NCI-H345 (cell line): ENCODE results near the gene USF2.

Experiments used
- DNase-seq: peaks from one replicate; lab custom pipeline; 2025; lab: John Stamatoyannopoulos, UW

USF2 gene

DNA sequence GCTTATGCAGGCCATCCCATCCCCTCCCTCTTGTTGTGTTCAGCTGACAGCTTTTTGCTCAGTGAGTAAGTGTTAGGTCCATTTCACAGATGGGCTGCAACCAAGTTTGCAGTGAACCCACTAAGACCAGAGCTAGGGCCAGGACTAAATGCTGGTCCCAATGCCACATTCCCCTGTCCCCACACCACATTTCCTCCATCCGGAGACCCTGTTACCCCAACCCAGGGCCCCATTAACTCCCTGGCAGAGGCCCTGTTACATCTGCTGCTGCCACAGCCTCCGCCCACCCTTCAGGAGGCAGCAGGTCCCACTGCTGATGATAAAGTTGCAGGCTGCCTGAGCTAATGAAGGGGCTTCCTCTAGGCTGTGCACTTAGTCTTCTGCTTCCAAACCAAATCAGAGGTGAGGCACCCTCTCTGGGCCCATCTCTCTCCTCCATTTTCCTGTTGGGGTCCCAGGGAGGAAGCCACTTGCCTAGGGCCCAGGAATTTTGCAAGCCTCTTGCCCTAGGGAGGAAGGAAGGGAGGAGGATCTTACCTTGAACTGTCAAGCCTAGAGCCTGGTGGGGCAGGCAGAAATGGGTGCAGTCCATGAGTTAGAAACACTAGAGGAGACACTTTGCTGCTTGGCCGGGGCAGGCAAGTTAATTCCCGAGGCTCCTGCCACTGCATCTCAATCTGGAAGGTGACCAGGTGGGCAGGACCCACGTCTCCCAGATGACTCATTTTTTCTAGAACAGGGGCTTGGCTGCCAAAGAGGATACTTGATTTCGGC, 3.4 kb upstream of the USF2 start:
- no peak for DNase-seq

DNA sequence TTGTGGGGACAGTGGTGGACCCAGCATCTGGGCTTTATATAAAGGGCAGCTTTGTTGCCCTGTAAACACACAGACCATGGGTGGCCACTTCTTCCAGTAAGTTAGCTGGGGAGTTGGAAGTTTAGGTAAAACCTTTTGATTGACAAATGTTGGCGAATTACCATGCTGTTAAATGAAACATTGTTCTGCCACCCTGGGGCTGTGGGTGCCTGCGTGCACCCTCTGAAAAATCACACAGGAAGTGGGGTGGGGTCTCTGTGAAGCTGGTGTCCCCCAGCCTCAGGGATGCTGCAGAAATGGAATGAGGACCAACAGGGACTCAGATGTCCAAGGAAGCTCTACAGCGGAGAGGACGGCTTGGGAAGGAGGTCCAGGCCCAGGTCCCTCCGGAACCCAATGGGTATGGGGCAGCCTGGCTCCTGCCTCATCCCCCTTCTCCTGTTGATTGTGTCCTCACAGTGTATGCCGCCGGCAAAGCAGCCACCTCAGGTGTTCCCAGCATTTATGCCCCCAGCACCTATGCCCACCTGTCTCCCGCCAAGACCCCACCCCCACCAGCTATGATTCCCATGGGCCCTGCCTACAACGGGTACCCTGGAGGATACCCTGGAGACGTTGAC, 2.8 kb upstream of the USF2 start:
- no peak for DNase-seq

DNA sequence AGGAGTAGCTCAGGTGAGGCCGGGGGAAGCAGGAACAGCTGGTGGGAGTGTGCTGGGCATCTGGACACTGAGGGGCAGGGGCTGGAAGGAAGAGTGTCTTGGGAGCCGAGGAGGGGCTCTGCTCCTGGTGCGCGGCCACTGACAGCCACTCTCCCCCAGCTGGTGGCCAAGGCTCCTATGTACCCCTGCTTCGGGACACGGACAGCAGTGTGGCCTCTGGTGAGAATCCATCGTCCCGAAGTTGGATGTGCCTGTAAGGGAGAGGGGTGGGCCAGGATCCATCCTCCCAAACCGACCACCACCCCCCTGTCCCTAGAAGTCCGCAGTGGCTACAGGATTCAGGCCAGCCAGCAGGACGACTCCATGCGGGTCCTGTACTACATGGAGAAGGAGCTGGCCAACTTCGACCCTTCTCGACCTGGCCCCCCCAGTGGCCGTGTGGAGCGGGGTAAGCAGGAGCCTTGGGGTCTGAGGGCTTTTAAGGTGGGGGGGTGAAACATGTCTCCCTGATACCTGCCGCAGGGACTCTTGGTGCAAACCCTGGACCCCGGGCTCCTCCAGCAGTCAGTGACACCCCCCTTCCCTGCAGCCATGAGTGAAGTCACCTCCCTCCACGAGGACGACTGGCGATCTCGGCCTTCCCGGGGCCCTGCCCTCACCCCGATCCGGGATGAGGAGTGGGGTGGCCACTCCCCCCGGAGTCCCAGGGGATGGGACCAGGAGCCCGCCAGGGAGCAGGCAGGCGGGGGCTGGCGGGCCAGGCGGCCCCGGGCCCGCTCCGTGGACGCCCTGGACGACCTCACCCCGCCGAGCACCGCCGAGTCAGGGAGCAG, 2.0 kb upstream of the USF2 start:
- no peak for DNase-seq

DNA sequence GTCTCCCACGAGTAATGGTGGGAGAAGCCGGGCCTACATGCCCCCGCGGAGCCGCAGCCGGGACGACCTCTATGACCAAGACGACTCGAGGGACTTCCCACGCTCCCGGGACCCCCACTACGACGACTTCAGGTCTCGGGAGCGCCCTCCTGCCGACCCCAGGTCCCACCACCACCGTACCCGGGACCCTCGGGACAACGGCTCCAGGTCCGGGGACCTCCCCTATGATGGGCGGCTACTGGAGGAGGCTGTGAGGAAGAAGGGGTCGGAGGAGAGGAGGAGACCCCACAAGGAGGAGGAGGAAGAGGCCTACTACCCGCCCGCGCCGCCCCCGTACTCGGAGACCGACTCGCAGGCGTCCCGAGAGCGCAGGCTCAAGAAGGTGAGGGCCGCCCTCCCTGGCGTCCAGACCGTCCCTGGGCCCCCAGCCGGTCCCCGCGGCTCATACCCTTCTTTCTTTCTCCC, 1.4 kb upstream of the USF2 start:
- no peak for DNase-seq

DNA sequence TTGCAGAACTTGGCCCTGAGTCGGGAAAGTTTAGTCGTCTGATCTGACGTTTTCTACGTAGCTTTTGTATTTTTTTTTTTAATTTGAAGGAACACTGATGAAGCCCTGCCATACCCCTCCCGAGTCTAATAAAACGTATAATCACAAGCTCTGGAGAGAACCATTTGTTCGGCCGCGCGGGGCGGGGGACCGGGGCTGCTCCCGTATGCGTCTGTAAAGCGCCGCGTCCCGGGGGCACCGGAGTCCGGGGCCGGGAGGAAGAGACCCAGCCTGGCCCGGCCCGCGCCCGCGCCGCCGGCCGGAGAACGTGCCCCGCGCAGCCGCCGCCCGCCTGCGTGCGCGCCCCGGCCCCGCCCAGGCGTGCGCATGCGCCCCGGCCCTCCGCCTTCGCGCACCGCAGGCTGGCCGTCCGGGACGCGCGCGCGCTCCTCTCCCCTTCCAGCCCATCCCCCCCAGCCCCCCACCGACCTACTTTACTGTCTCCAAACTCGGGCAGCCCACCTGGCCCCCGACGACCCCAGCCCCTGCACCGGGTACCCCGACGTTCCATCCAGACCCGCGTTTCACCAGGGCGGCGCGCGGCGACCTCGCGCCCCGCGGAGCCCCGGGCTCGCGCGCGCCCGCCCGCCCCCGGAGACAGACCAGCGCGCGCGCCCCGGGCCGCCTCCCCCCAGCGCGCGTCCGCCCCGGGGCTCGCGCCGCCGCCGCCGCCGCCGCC, 785 bp upstream of the USF2 start:
- peak; percentile 91 for DNase-seq

DNA sequence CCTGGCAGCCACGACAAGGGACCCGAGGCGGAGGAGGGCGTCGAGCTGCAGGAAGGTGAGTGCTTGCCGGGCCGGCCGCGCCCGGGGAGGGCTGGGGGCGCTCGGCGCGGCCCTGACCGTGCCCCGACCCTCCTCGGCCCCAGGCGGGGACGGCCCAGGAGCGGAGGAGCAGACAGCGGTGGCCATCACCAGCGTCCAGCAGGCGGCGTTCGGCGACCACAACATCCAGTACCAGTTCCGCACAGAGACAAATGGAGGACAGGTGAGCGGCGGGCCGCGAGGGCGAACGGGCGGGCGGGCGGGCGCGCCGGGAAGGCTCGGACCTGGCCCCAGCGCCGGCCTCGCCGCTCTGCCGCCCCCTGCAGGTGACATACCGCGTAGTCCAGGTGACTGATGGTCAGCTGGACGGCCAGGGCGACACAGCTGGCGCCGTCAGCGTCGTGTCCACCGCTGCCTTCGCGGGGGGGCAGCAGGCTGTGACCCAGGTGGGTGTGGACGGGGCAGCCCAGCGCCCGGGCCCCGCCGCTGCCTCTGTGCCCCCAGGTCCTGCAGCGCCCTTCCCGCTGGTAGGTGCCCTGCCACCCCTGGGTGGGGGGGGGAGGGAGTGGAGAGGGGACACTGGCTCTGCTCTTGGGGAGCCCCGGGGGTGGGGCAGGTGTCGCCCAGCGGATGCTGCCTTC, 816 bp downstream of the USF2 start:
- peak; percentile 88 for DNase-seq

DNA sequence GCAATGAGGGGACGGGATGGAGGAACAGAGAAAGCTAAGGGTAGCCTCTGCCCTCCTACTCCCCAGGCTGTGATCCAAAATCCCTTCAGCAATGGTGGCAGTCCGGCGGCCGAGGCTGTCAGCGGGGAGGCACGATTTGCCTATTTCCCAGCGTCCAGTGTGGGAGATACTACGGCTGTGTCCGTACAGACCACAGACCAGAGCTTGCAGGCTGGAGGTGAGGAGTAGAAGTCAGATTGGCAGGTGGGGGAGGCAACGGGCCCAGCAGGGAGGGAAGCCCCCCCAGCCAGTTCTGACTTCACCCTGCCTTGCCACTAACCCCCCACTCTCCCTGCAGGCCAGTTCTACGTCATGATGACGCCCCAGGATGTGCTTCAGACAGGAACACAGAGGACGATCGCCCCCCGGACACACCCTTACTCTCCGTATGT, 1.6 kb downstream of the USF2 start:
- no peak for DNase-seq

DNA sequence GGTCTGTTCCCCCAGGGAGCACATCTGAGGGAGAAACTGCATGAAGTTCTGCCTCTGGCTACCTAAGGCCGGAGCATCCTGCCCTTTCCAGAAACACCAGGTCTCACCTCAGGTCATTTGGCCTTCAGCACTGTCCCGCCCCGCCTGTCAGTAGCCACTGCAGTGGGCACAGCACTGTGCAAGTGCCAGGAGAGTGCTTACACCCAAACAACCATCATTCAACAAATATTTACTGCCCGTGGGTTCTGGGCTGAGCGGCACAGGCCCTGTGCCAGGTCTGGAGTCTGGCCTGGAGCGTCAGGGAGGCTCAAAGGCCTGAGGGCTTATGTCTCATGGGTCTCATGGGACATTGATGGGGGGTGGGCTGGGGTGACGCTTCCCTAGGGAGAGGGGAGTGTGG, 2.8 kb downstream of the USF2 start:
- no peak for DNase-seq

DNA sequence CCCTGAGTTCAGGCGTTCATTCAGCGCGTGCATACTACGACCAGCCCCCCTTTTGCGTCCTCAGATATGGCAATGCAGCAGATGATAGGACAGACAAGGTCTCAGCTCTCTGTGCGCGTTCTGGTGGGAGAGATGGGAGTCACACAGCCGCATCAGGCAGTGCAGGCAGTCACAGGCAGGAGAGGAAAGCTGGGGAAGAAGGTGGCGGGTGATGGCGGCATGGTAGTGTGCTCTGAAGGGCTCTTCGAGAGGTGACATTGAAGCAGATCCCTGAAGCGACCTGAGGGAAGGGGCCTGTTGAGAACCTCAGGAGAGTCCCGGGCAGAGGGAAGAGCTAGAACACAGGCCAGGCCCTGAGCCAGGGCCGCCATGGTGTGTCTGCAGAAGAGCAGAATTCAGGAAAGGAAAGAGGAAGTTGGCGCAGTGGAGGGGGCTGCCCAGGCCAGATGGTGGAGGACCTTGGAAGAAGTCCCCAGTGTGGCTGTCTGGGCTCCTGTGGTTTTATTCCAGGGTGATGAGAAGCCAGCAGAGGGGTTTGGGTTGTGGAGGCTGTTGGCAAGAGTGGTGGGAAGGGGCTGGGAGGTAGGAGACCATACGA, 3.5 kb downstream of the USF2 start:
- DNase-seq: no peak

DNA sequence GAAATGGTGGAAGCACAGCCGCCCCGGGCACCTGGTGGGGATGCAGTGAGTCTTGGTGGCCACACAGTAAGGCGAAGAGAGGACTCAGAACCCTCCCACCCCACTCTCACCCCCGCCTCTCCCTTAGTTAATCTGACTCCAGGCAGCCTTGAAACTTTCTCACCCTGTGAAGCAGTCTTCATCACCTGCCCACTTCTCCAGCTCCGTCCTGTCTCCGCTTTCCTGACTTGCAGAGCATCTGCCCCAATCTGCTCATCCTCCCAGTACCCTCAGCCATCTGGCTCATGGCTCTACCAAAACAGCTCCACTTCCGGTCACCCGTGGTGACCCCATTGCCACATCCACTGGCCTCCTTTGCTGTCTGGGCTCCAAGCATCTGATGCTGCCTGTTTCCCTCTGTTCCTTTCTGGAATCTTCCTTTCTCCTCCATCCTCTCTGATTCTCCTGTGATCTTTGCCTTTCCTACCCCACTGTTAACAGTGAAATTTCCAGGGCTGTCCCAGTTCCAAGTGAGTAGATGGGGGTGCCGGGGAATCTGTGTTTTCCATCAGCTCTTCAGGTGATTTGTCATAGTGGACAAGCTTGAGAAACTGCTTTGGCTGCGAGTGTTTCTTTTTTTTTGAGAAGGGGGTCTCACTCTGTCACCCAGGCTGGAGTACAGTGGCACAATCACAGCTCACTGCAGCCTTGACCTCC, 4.3 kb downstream of the USF2 start:
- no peak for DNase-seq

DNA sequence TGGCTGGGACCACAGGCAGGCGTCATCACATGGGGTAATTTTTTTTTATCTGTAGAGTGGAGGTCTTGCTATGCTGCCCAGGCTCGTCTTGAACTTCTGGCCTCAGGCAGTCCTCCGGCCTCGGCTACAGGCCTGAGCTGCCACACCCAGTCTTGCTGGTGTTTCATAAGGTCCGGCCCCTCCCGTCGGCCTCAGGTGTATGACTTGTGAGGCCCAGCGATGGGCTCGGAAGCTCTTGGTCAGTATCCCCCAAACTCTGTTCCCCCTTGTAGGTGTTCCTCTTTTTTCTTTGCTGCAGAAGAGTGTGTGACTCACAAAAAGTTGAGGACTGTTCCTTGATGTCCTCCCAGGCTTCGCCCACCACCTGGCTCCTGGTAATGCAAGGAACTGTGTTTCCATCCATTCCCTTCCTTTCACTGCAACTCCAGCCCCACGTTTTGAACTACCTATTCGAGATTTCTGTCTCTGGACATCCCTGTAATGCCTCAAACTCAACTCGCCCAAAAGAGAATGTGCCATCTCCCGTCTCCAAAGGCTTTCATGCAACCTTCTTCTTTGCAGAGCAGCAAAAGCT, 5.0 kb downstream of the USF2 start:
- no peak for DNase-seq

DNA sequence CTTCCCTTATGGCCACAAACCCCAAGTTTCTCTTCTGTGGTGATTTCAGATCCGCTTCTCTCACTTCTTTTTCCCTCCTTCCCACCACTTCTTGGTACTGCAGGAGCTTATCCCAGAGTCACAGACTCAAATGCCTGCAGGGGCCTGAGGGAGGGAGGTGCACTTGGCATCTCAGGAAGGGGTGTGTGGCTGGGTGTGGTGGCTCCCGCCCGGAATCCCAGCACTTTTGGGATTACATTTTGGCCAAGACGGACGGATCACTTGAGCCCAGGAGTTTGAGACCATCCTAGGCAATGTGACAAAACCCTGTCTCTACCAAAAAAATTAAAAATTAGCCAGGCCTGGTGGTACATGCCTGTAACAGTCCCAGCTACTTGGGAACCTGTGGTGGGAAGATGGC, 5.6 kb downstream of the USF2 start:
- DNase-seq: no peak

DNA sequence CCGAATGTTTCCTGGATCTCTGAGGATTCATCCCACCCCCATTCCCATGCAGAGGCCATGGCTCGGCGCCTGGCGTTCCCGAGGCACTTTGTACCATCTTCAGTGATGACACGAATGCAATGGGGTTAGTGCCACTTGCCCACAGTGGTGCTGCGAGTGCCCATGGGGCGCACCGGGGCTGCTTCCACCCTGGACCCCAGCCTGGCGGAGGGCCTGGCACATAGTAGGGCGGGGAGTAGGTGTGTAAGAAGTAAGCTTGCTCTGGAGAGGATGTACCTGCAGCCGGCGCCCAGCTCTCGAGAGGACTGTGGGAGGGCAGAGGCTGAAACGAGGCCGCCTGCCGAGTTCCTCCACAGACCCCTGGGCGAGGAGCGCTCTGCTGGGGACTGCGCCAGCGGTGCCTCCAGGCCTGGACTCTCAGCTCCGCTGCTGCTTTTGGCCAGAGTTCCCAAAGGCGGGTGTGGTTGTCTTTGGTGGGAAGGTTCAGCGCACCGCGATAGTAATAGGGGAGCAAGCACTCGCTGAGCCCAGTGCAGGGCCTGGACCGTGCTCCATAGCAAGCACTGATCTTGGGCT, 8.0 kb downstream of the USF2 start:
- no peak for DNase-seq

DNA sequence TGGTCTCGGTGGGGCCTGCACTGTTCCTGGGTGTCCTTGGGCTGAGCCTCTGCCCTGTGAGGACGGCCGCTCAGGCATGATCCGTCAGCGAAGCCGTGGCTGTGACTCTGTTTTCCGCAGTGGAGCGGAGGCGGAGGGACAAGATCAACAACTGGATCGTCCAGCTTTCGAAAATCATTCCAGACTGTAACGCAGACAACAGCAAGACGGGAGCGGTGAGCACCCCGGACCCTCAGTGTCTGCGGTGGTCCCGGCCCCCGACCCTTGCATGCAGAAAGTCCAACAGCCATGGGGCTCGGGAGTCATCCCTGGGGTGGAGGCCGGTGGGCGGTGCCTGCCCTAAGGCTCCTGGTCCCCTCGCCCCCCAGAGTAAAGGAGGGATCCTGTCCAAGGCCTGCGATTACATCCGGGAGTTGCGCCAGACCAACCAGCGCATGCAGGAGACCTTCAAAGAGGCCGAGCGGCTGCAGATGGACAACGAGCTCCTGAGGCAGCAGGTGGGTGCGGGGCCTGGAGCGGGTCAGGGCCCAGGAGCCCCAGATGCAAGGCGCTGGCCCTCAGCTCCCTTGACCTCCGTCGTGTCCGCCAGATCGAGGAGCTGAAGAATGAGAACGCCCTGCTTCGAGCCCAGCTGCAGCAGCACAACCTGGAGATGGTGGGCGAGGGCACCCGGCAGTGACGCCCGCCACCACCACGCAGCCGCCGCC, 10.0 kb downstream of the USF2 start:
- DNase-seq: no peak

DNA sequence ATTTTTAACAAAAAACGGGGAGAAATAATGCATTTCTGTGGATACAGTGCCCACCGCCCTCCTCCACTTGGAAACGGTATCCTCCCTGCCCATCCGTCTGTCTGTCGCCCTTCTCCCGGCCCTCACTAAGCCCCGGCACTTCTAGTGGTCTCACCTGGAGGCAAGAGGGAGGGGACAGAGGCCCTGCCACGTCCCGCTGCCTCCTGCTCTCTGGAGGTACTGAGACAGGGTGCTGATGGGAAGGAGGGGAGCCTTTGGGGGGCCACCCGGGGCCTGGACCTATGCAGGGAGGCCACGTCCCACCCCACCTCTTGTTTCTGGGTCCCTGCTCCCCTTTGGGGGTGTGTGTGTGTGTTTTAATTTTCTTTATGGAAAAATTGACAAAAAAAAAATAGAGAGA, 10.6 kb downstream of the USF2 start:
- no peak for DNase-seq

DNA sequence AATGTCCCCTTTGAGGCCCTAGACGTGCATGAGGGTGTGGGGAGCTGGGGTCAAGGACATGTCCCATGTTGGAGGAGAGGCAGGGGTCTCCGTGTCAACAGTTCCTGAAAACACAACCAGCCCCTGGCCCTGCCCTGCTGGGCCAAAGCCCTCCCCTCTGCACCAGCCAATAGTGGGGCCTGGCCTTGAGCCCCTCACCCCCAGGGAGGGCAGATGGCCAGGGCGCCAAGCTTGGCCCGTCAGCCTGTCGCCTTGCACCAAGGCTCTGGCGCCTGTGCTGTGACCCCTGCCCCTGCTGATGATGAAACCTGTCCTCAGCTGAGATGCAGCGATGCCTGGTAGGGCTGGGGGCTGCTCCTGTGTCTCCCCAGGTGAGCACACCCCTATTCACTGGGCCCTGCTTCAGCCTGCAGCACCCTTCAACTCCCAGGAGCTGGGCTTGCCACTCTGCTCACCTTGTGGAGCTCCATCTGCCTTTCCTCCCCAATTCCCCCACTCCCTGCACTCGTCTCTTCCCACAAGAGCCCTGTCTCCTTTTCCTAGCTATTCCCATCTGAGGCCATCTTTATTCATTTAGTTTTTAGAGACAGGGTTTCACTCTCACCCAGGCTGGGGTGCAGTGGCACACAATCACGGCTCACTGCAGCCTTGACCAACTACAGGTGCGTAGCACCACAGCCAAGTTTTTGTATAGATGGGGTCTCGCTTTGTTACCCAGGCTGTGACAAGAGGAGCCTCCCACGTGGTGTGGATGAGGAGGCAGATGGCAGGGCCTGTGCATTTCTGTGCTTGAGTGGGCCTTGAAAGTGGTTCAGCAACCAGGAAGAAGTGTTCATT, 11.4 kb downstream of the USF2 start:
- DNase-seq: no peak

DNA sequence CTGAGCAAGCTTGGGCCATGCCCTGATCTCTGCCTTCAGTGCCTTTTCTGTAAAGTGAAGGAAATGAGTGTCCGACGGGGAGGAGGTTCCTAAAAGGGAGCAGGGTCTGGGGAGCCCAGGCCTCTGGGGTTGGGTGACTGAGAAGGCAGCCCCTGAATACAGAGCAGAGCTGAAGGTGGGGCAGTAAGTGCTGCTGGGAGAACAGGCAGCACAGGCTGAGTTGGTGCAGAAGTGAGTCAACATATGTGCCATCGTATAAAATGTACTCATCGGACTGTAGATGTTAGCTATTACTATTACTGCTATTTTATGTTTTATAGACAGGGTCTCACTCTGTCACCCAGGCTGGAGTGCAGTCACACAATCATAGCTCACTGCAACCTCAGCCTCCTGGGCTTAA, 12.5 kb downstream of the USF2 start:
- no peak for DNase-seq
